KMS-11 (cell line): ENCODE results near the gene DISC1.
"Not testable (repeated sequence)": the region's sequence is repeated elsewhere in the genome, so short reads cannot be mapped to it uniquely, and the experiment has no call there.

ENCODE experiments used
- H2AFZ ChIP-seq: fragments of 200-600 bp; sonication (generic); 2 replicates; pipeline ENCODE4 v1.6.1; 2016; ENCODE audit warnings: antibody characterized with exemption, mixed run types, low read depth
- H3K27ac ChIP-seq: fragments of 200-600 bp; sonication (generic); 2 replicates; pipeline ENCODE4 v1.6.1; 2016; ENCODE audit warnings: mild to moderate bottlenecking, mixed run types
- H3K27me3 ChIP-seq: fragments of 200-600 bp; sonication (generic); 2 replicates; pipeline ENCODE4 v1.6.1; 2017; ENCODE audit warnings: mild to moderate bottlenecking, low read depth, mixed run types, moderate library complexity; ENCODE audit not compliant: insufficient read depth
- H3K36me3 ChIP-seq: fragments of 200-600 bp; sonication (generic); 2 replicates; pipeline ENCODE4 v1.6.1; 2017; ENCODE audit warnings: mild to moderate bottlenecking, mixed run types; ENCODE audit not compliant: insufficient read depth
- H3K4me1 ChIP-seq: fragments of 200-600 bp; sonication (generic); 2 replicates; pipeline ENCODE4 v1.6.1; 2016; ENCODE audit warnings: mild to moderate bottlenecking, low read depth, mixed run types; ENCODE audit not compliant: poor library complexity, severe bottlenecking
- H3K4me2 ChIP-seq: fragments of 200-600 bp; sonication (generic); 2 replicates; pipeline ENCODE4 v1.7.0; 2016; ENCODE audit warnings: mild to moderate bottlenecking, mixed run types
- H3K4me3 ChIP-seq: fragments of 200-600 bp; sonication (generic); IDR thresholded peaks from 2 replicates; pipeline ENCODE4 v1.6.1; 2017; ENCODE audit warnings: low read depth, low read length, mixed read lengths; ENCODE audit not compliant: insufficient read depth
- H3K79me2 ChIP-seq: fragments of 200-600 bp; sonication (generic); 2 replicates; pipeline ENCODE4 v1.6.1; 2016; ENCODE audit warnings: low read depth, mixed run types; ENCODE audit not compliant: insufficient read depth
- H3K9ac ChIP-seq: fragments of 200-600 bp; sonication (generic); 2 replicates; pipeline ENCODE4 v1.6.1; 2016; ENCODE audit warnings: mild to moderate bottlenecking, mixed run types
- H4K20me1 ChIP-seq: fragments of 200-600 bp; sonication (generic); 2 replicates; pipeline ENCODE4 v1.6.1; 2016; ENCODE audit warnings: mild to moderate bottlenecking, mixed run types; ENCODE audit not compliant: insufficient read depth
- TF ChIP-seq, protein P1 (sequence below): fragments of 200-600 bp; sonication (generic); conservative IDR thresholded peaks from 2 replicates; pipeline ENCODE4 v1.6.1; 2017; ENCODE audit warnings: low read depth, mild to moderate bottlenecking, antibody characterized with exemption, low read length, moderate library complexity, mixed read lengths

The DISC1 gene

DNA sequence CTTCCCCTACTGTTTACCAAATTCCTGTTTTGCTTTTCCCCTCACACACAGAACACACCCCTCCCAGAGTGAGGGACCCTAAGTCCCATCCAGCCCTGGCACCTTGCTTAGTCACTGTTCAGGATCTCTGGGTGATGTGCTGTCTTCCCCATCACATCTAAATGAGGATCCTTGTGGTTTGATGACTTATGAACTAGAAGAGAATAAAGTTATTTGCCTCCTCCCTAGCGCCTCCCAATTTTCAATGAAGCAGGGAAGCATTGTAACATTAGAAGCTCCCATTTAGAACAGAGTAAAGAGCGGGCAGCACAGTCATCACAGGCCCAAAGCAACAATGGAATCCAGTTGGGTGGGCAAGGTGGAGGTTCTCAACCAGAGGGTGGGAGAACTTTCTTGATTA, 27.0 kb downstream of the DISC1 start:
- Histone ChIP-seq H3K27me3 (no peaks in the 10 kb centered on the region), H3K4me3 (no peak overlapping the region), H3K4me1 (no peaks in the 10 kb centered on the region), H3K4me2 (no peak overlapping the region), H3K36me3 (no peaks in the 10 kb centered on the region), H2AFZ (no peak overlapping the region), H3K27ac (no peak overlapping the region), H3K79me2 (no peaks in the 10 kb centered on the region), H3K9ac (no peak overlapping the region), H4K20me1 (no peaks in the 10 kb centered on the region)
- TF ChIP-seq, protein P1, sequence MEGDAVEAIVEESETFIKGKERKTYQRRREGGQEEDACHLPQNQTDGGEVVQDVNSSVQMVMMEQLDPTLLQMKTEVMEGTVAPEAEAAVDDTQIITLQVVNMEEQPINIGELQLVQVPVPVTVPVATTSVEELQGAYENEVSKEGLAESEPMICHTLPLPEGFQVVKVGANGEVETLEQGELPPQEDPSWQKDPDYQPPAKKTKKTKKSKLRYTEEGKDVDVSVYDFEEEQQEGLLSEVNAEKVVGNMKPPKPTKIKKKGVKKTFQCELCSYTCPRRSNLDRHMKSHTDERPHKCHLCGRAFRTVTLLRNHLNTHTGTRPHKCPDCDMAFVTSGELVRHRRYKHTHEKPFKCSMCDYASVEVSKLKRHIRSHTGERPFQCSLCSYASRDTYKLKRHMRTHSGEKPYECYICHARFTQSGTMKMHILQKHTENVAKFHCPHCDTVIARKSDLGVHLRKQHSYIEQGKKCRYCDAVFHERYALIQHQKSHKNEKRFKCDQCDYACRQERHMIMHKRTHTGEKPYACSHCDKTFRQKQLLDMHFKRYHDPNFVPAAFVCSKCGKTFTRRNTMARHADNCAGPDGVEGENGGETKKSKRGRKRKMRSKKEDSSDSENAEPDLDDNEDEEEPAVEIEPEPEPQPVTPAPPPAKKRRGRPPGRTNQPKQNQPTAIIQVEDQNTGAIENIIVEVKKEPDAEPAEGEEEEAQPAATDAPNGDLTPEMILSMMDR: no peak

DNA sequence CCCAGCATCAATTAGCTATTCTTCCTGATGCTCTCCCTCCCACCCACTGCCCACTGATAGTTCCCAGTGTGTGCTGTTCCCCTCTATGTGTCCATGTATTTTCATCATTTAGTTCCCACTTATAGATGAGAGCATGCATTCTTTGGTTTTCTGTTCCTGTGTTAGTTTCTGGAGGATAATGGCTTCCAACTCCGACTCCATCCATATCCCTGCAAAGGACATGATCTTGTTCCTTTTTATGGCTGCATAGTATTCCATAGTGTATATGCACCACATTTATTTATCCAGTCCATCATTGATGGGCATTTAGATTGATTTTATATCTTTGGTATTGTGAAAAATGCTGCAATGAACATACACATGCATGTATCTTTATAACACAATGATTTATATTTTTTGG, 30.2 kb downstream of the DISC1 start:
- Histone ChIP-seq H2AFZ (no peak overlapping the region), H3K36me3 (no peaks in the 10 kb centered on the region), H3K27ac (no peak overlapping the region), H3K4me2 (no peak overlapping the region), H3K4me3 (no peak overlapping the region), H3K4me1 (no peaks in the 10 kb centered on the region), H3K27me3 (no peaks in the 10 kb centered on the region), H4K20me1 (no peaks in the 10 kb centered on the region), H3K79me2 (no peaks in the 10 kb centered on the region), H3K9ac (no peak overlapping the region)
- TF ChIP-seq, protein P1: no peak

DNA sequence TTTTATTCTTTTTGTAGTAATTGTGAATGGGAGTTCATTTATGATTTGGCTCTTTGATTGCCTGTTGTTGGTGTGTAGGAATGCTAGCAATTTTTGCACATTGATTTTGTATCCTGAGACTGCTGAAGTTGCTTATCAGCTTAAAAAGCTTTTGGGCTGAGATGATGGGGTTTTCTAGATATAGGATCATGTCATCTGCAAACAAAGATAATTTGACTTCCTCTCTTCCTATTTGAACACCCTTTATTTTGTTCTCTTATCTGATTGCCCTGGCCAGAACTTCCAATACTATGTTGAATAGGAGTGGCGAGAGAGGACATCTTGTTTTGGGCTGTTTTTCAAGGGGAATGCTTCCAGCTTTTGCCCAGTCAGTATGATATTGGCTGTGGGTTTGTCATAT, 31.6 kb downstream of the DISC1 start:
- not testable (repeated sequence) for H3K4me3 ChIP-seq, H3K27ac ChIP-seq, H4K20me1 ChIP-seq, H3K79me2 ChIP-seq, H3K27me3 ChIP-seq, H3K4me2 ChIP-seq, H3K36me3 ChIP-seq, H3K9ac ChIP-seq, H3K4me1 ChIP-seq, H2AFZ ChIP-seq

DNA sequence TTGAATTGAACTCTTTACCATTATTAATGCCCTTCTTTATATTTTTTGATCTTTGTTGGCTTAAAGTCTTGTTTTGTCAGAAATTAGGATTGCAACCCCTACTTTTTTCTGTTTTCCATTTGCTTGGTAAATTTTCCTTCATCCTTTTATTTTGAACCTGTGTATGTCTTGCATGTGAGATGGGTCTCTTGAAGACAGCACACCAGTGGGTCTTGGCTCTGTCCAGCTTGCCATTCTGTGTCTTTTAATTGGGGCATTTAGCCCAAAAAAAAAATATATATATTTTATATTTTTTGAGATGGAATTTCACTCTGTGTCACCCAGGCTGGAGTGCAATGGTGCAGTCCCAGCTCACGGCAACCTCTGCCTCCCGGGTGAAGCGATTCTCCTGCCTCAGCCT, 33.6 kb downstream of the DISC1 start:
- no peaks in the 10 kb centered on the region for H4K20me1 ChIP-seq

DNA sequence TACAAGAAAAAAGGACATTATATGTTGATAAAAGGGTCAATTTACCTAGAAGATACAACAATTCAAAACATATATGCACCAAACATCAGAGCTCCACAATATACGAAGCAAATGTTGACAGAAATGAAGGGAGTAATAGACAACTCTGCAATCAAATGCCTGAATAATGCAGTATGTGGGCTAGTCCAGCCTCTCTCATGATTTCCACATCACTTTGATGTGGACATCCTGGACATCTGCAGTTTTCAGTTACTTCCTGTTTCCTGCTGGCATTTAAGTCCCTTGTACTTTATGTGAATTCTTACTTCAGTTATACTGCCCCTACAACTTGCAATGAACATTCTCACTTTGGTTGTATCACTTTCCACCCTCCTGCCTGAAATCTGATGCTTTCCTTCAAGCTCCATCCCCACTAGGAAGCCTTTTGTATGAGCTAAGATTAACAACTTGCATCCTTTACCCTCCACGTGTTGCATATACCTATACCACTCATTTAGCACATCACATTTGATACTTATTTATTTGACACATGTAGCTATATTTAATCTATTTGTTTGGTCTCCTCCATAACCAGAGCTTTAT, 36.7 kb downstream of the DISC1 start:
- H3K27ac ChIP-seq: no peak overlapping the region
- no peaks in the 10 kb centered on the region for H3K79me2 ChIP-seq
- no peaks in the 10 kb centered on the region for H3K36me3 ChIP-seq
- TF ChIP-seq, protein P1: no peak
- no peaks in the 10 kb centered on the region for H3K27me3 ChIP-seq
- no peak overlapping the region for H3K4me2 ChIP-seq
- H3K4me1 ChIP-seq: no peaks in the 10 kb centered on the region
- no peaks in the 10 kb centered on the region for H4K20me1 ChIP-seq
- H2AFZ ChIP-seq: no peak overlapping the region
- H3K9ac ChIP-seq: no peak overlapping the region
- no peak overlapping the region for H3K4me3 ChIP-seq

More for the DNA sequence above, 33.6 kb downstream of the DISC1 start:
- Histone ChIP-seq H2AFZ (no peak overlapping the region), H3K4me1 (no peaks in the 10 kb centered on the region), H3K9ac (no peak overlapping the region), H3K79me2 (no peaks in the 10 kb centered on the region), H3K27me3 (no peaks in the 10 kb centered on the region), H3K36me3 (no peaks in the 10 kb centered on the region), H3K4me3 (no peak overlapping the region), H3K27ac (no peak overlapping the region), H3K4me2 (no peak overlapping the region)
- TF ChIP-seq, protein P1: no peak
